Heart left ventricle (tissue), 13 donors: ENCODE results near the gene TSPAN13.

ENCODE experiments used
- CTCF ChIP-seq, 12 donors: fragments of 200-600 bp; sonication (generic) in 4 of 12; IDR thresholded peaks; one replicate each; pipeline versions ENCODE4 v1.5.0 to v1.8.0; 2018 to 2022; ENCODE audit warnings: antibody characterized with exemption in 12 of 12, mild to moderate bottlenecking in 5 of 12
- POLR2A ChIP-seq, 2 donors: fragments of 450-650 bp; IDR thresholded peaks; one replicate each; pipeline ENCODE4 v1.6.1; 2017; ENCODE audit warnings: antibody characterized with exemption in 2 of 2, mild to moderate bottlenecking in 2 of 2, moderate library complexity in 2 of 2
- donor health status: ischemic (EF 13 %, LVEDD 7.1; RV severe dilation, severe dysfunction).
- donor health status: DM: no; HTN: yes; CAD: no.
- donor health status: DM: no; HTN: no; CAD: no.
- donor health status: ischemic (EF 25% LVEDD 6.9; RV normal size, moderate dysfunction).
- donor health status: ischemic (EF 25% LVEDD 5.7; RV mildly dilated, moderate dysfunction).
- donor health status: ischemic (EF 35%, LVEDD 5.7; RV mildly dilated, moderate dysfunction).
- donor health status: nonischemic (EF 11% LVEDD 7.7; RV severe dilation, severe dysfunction).
- donor health status: DM: yes; HTN: yes; CAD: no.
- donor health status: PGD.
- donor health status: ischemic (EF 29% LVEDD 5.4; RV normal size, mild dysfunction).
- donor health status: nonischemic (EF 23%, LVEDD 6.1; RV moderate dilation, normal function).

DNA sequence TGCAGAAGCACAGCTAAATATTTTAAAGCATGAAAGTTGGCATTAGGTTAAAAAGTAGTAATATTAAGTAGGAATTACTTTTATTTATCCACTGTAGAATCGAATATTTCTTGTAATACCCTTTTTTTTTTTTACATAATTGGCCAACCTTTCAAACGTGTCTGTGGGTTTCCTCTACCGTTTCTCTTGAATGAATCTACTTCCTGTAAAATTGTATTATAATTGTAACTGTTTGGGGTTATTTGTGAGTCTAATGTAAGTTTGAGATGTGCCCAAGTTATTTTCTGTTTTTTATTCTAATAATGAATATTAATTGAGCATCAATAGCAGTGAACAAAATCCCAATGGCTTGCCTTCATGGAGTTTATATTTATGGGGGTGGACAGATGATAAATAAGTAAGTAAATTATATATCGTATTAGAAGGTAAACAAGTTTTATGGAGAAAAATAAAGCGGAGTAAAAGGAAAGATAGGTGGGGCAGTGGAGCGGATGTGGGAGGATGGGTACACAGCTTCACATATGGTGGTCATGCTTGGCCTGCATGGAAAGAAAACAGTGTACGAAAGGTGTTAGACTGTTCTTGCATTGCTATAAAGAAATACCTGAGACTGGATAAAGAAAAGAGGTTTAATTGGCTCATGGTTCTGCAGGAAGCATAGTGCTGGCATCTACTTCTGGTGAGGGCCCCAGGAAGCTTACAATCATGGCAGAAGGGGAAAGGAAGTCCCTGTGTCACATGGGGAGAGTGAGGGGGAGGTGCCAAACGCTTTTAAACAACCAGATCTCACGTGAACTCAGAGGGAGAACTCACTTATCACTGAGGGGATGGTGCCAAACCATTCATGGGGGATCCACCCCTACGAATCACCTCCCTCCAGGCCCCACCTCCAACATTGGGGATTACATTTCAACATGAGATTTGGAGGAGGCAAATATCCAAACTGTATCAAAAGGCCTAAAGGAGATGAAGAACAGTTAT is 5.4 kb downstream of the TSPAN13 start:
- TF ChIP-seq CTCF (IDR thresholded peaks at IDR 0.05) = no peak
- TF ChIP-seq POLR2A (IDR thresholded peaks at IDR 0.05) = no peak
